Epidermal melanocyte (primary cell): ENCODE measurements around the gene GATA5.

ENCODE experiments used
- DNase-seq: peaks from one replicate; pipeline ENCODE4 v3.0.0; 2011; ENCODE audit warnings: low spot score; ENCODE audit not compliant: insufficient read length

Gene GATA5

DNA sequence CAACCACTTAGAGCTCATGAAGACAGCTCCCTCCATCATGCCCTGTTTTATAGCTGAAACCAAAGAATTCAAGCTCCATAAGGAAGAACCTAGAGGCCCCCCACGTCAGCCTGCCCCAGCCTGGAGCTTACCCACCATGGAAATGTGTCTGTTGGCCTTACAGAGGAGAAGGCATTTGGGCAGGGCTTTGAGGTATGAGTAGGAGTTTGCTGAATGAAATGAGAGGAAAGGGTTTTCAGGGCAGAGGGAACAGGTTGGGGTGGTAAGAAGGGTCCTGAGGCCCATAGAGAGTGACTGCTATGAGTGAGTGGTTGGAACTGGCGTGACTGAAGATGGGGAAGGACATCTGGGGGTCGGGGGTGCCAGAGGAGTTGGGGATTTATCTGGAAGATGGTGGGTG is 12.7 kb upstream of the GATA5 start:
- no peak for DNase-seq

DNA sequence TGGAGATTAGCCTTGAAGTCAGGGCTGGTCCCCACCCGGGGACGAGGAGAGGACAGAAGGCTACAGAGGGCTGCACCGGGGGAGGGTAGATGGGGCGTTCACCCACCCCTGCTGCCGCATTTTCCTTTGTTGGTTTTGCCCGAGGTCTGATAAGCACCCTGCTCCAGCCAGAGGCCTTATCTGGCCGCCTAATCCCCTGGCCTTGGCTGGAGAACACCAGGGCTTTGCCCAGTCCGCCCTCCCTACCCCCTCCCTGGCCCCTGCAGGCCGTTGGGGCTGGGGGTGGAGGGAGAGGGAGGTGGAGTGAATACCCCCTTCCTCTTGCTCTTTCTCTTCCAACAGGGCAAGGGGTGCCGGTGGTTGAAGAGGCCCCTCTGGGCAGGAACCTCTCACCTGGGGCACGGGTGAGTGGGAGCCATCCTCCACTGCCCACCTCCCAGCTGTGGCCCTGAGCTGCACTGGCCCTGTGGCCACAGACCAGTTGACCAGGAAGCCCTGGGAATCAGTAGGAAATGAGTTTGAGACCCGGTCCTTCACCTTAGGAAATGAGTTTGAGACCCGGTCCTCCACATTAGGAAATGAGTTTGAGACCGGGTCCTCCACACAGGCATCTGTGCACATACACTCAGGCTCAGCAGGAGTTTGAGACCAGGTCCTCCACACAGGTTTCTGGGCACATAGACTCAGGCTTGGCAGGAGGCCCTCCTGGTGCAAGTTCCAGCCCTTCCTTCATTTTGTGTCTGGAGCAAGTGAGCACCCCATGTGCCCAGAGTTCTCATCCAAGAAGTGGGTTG is 12.0 kb upstream of the GATA5 start:
- DNase-seq: no peak

DNA sequence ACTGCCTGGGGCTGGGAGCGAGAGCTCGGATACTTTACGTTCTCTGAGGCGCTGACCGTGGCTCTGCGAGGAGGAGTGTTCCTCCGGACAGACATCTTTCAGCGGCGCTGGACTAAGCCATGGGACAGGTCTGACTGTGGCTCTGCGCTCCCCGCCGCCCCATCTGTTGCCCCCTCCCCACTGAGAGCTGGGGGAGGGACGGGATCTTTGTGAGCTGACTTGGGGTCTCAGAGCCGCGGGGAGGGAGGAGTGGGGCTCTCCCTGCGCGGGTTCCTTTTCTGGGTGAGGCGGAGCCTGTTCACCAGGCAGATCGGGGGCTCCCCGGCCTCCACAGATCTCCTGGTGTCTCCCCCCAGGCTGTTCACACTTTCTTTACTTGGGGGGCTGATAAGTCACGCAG is 11.3 kb upstream of the GATA5 start:
- DNase-seq: no peak

DNA sequence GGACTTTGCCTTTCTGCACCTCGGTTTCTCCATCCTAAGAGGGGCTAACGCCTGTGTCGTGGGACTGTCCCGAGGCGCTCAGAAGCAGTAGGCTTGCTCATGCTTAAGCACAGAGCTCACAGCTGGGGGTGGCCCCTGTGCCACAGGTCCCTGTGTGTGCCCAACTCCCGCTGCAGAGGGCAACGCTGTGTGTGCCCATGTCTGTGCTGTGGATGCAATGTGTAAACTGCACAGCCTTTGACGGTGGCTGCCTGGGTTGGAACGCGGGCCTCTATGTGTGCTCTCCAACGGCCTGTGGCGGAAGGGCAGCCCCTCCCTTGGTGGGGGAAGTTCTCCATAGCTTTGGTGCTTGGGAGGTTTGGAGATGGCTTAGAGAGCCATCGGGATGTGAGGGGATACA is 10.7 kb upstream of the GATA5 start:
- no peak for DNase-seq

DNA sequence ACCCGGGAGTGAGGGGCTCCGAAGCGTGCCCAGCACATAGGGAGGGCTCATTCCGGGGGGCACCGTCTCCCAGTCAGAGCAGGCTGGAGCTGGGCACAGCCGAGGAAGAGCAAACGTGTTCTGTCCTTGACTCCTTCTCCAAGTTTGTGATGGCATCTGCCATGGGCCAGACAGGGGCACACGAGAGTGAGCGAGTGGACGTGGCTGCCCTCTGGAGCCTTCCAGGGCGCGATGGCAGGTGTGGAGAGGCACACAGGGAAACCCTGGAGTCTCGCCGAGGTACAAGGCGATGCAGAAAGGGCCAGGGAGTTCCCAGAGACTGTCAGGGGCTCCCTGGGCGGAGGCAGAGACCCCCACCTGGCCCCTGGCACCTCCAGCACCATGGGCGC is 9.9 kb upstream of the GATA5 start:
- no peak for DNase-seq

DNA sequence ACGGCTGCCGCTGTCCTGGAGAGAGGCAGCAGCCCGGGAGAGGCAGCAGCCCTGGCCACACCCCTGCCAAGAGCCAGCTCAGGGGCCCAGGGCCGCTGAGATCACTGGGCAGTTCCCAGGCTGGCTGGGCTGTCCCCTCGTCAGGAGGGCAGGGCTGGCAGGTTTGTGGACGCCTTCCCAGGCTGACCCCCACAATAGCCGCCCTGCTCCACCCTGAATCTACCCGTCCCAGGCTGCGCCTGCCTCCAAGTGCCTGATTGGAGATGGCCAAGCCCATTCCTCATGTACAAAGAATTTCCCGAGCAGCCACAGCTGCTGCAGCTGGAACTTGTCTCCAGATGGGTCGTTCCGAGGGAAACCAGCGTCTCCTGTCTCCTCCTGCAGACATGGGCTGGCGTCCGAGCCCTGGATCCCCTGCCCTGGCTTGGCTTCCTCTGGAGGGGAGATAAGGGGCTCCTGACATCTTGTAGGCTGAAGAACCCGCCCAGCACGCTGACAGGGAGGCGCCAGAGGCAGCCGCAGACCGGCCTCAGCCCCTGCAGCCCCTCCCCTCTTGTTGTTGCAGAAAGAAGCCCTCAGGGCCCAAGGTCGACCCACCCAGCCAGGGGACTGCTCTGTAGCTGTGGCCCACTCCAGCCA is 9.4 kb upstream of the GATA5 start:
- DNase-seq: no peak

DNA sequence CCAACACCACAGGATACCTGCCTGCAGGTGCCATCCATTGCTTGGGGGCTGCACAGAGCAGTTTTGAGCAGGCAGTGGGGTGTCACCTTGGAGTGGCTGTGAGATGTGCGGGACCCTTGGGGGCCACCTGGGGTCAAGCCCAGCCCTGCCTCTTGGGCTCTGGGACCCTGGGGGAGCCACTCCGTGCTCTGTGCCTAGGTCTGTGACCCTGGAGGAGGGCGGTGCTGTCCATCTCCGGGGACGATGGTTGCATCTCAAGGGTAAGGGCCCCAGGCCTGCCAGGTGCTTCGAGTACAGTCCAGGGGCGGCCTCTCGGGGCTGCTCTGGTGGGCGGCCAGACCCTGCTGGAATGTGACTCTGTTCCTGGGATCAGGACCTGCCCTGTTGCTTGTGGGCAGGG is 8.7 kb upstream of the GATA5 start:
- DNase-seq: no peak

DNA sequence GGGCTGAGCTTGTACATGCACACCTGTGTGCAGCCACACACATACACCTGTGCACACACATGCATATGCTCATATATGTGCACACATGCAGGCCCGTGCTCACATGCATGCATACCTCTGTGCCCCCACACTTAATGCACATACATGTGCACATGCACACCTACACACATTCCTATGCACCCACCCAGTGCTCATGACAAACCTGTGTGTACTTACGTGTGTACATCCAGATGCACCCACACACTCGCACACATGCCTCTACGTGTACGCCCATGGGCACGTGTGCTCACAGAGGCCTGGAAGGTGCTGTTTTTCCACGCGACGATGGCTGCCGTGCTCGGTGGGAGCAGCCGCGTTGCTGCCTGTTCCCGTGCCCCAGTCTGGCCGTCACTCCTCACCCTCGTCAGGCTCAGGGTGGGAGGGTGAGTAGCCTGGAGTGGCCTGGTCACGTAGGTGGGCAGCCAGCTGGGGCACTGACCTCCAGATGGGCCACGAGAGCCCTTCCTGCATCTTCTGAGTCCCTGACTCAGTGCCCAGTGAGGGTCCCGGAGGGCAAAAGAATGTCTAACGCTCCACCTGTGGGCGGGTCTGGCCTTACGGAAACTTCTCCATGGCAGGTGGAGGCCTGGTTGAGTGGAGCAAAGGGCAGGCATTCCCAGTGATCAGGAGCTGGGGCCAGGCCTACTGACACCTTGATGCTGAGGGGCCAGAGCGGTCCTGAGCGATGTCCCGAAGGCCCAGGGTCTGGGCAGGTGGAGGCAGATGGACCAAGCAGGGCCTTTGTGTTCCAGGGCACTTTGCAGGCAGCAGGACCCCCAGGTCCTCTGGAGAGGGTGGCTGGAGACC is 8.0 kb upstream of the GATA5 start:
- no peak for DNase-seq

DNA sequence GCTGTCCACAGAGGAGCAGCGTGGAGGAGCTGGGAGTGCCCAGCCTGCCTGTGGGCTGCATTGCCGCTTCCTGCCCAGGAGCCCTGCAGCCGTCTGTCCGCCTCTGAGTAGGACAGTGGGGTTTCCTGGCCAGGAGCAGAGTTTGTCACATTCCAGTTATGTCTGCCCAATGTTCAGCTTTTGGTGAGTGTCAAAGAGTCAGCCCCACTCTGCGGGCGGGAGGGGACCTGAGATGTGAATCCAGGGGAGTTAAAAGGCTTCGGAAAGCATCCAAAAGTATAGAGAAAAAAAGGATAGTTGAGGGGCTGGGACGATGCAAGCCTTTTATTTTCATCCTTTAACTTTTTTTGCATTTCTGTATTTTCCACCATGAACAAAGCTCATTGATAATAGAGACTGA is 7.2 kb upstream of the GATA5 start:
- no peak for DNase-seq

DNA sequence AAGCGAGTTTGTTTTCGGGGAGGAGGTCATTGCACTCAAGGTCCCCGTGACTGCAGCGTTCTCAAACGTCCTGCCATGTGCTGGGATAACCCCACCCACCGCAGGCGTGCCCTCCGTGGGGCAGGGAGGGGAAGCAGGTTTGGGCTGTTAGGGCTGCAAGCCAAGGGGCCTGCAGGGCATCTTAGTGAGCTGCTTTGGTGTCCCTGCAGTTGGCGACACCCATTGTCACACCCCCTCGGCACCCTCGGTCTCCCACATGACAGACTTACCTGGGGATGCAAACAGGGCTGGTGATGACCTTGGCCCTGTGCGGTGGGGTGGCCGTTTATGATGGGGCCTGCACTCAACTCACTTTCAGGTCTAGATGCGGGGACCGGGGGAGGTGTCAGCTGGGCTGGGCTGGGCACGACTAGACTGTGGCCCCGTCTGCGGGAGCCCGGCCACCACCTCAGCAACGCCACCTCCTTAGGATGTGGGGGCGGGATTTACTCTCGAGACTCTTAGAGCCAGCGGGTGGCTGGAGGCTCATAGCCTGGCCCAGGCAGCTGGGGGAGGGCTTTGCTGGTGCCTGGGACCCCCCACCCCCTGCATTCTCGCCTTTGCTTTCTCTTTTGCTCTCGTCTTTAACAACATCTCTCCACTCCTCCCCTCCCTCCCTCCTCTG is 6.5 kb upstream of the GATA5 start:
- DNase-seq: no peak

DNA sequence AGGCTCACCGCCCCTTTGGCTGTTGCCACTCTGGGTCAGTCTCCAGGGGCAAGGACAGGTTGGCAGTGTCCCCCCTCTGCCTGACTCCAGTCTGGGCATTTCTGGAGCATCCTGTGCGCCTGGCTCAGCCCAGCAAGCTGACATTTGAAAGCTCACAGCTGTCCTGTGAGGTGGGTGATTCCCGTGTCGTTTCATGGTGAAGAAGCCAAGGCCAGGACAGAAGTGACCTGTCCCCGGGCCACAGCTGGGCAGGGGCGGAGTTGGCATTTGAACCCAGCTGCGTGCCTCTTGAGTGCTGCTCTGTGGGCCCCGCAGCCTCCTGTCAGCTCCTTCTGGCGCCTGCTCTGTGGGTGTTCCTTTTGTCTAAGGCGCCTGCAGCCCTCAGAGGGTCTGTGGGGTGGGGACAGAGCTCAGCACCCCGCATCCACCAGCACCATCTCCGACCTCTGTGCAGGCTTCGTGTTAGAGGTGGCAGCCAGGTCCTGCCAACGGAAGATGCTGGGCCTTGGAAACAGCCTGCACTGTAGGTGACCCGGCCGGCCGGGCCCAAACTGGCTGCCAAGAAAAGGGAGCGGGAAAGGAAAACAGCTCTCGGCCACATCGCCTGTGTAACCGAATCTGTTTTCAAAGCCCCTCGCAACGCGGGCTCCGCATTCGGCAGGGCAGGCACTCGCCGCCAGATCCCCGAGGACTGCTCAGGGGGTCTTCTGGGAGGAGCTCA is 5.8 kb upstream of the GATA5 start:
- DNase-seq: no peak

DNA sequence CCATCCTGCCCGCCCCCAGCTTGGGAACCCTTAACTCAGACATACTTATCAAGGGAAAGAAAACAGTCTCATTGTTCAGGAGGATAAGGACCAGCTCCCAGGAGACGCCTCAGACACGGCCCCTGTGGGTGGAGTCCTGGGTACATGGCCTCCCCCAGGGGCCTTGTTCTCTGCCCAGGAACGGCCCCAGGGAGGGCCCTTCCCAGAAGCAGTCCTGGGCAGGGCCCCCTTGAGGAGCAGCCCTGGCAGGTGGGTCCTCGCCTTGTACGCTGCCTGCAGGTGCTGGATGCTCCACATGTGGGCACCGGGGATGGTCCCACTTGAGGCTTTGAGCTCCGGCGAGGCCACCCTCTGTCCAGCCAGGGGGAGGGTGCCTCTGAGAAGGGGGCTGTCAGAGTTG is 4.5 kb upstream of the GATA5 start:
- DNase-seq: no peak

DNA sequence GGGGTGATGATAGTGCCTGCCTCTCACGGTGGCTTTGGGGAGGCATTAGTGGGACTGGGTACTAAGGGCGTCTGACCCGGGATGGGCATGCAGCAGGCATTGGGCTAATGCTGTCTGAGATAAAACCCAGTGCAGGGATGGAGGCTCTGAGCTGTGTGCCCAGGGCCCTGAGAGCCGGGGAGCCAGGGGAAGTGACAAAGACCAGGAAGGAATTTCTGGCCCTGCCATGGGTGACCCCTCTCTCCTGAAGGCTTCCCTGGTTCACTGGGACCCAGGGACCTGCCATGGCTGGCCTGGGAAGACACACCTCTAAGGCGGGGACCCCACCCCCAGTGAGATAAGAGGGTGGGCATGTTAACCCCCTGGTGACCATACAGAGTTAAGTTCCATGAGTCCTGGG is 3.9 kb upstream of the GATA5 start:
- no peak for DNase-seq

DNA sequence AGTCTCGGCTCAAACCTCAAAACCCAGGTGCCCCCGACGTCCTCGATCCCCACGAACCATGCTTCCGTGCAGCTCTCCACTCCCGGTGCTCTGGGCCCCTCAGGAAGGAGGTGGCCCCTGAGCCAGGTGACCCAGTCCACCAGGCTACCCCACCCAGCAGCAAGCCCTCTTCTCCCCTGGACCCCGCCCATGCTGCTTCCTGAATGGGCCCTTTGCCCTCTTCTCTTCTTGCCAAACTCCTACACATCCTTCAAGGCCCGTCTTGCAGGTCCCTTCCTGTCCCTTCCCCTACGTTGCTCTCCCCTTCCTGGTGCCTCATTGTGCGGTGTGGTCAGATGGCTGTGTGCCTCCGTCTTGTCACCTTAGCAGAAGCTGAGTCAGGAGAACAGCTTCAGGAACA is 3.4 kb upstream of the GATA5 start:
- DNase-seq: no peak

DNA sequence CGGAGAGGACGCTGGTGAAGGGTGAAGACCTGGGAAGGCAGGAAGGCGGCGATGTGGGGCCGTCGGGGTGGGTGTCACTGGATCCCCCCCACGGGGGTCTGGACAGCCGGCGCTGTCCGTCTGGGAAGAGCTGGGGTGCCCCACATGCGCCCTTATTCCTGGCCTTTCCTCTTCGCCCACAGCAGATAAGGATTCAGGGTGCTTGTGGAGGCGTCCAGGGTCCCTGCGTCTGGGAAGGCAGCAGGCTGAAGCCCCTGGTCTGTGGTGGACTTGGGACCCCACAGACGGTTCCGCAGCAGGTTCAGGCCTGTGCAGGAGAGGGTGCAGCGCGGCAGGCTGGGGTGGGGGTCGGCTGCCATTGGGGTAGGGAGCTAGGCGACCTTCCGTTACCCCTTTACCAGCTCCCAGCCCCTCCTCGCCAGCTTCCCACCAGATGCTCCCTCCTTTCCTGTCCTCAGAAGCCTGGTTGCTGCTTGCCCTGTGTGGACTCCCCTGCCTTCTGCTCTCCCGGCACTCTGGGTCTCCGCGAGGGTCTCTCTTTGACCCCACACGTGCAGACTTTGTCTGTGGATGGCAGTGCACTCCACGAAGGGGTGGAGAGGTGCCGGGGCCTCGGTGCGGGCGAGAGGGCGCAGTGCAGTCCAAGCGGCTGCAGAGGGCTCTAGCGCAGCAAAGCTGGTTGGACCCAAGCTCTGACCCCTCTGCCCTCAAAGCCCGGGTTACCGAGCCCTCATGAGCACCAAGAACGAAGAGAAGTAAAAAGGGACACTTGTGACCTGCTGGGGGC is 2.1 kb upstream of the GATA5 start:
- DNase-seq: no peak

DNA sequence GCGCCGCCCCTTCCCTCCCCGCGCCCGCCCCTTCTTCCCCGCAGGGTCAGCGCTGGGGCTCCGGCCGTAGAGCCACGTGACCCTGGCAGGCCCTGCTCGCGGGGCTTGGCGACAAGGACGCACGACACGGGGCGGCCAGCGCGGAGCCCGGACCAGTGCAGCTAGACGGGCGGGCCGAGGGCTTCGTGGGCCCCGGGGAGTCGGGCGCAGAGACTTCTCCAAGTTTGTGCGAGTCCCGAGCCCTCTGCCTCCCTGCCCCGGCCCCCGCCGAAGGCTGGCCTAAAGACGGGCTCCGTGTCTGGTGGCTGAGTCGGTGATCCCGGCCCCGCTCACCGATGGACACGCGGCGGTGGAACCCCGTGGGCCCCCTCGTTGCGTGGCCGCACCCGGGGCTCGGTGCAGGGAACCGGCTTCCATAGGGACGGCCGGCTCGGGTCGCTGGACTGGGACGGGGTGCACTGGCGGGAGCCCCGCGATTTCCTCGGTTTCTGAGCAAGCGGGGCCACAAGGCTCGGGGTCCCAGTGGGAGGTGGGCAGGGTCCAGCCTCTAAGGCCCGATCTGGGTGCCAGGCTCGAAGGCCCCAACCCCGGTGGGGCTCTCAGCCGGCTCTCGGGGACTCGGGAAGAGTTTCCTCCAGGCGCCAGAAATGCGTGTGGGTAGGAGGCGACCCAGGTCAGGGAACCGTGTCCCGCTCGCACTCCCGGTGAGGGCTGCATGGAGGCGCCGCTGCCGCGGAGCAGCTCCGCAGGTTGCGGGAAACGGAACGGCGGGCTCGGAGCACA is 452 bp upstream of the GATA5 start:
- no peak for DNase-seq

DNA sequence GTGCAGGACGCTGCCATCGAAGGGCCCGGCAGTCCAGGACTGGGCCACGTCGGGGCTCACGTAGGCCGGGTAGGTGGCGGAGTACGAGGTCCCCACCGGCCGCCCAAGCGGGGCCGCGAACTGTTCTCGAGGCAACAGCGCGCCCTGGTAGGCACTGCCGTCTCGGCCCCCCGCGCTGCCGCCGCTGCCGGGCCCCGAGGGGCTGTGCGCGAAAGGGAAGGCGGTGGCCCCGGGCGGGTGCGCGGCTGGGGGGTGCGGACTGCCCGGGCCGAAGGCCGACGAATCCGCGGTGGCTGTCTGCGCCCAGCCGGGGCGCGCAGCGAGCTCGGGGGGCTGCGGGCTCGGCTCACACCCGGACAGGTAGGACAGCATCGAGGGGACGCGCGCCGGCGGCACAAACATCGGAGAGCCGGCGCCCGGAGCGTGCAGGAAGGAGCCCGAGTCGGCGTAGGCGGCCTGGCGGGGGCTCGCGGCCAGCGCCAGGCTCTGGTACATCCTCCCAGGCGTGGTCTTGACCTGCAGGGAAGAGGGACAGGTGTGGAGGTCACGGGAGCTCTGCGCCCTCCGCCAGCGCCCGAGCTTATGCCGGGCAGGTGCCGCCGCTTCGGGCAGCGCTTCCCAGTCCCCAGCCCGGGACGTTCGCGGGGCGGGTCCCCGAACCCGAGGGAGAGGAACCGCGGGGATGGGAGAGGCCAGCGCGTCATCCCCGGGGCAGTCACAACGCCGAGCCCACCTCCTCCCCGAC is 596 bp downstream of the GATA5 start:
- DNase-seq: no peak

DNA sequence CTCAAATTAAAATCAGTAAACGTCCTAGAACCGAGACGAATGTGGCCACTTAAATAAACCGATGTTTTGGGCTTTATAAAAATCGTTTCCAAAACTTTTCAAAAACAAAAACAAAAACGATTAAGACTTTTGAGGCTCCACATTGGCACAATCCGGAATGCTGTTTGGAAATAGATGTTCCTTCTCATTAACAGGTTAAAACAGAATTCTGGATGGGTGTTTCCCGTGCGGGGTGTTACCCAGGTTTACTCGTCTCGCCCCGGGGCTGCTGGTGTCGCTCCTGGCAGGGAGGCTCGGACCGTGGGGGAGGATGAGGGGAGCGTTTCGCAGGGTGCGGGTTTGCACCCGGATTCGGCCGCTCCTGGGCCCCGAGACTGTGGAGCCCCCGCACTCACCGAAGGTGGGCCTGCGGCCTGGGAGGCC is 1.2 kb downstream of the GATA5 start:
- no peak for DNase-seq
